OCI-LY7 (cell line): Measurements from ENCODE around the gene PTH1R. TPM values are rescaled to one million over a fixed set of nuclear protein-coding genes. Genes with fewer than 3 reads are reported as not detected.

Source experiments
- BruUV-seq: library from RNA; stranded (reverse); fragments of 400-500 nt; replicated peaks from 2 replicates; lab custom pipeline; 2021; lab: Mats Ljungman, UMichigan
- CTCF ChIA-PET: fragments of 300-600 bp; sonication (Branson Sonifier 250); formaldehyde crosslinking; loops from one replicate; lab custom pipeline; 2022; ENCODE audit warnings: antibody characterized with exemption; ENCODE audit not compliant: unreplicated experiment; lab: Charles Lee
- POLR2A ChIA-PET: fragments of 300-600 bp; sonication (Branson Sonifier 250); formaldehyde crosslinking; loops from one replicate; lab custom pipeline; 2022; ENCODE audit warnings: antibody characterized with exemption; lab: Charles Lee
- DNase-seq: peaks from one replicate; pipeline ENCODE4 v3.0.0-alpha.2; 2015; ENCODE audit warnings: low spot score
- H2AFZ ChIP-seq: fragments of 200-600 bp; sonication (generic), shearing (Covaris generic); 2 replicates; pipeline ENCODE4 v1.6.1; 2014; ENCODE audit warnings: mild to moderate bottlenecking, antibody characterized with exemption, low read length, moderate library complexity
- H3K27ac ChIP-seq: fragments of 200-600 bp; sonication (generic); 2 replicates; pipeline ENCODE4 v1.5.1; 2014; ENCODE audit warnings: mixed run types, low read depth, mild to moderate bottlenecking, moderate library complexity, low read length, inconsistent platforms; ENCODE audit not compliant: poor library complexity, severe bottlenecking
- H3K36me3 ChIP-seq: fragments of 200-600 bp; sonication (generic); 2 replicates; pipeline ENCODE4 v1.6.1; 2014; ENCODE audit warnings: mild to moderate bottlenecking, antibody characterized with exemption, low read length, moderate library complexity, mixed read lengths; ENCODE audit not compliant: insufficient read depth
- H3K4me1 ChIP-seq: fragments of 200-600 bp; sonication (generic); 2 replicates; pipeline ENCODE4 v1.5.1; 2014; ENCODE audit warnings: mild to moderate bottlenecking, low read length; ENCODE audit not compliant: insufficient read depth, poor library complexity, severe bottlenecking
- H3K4me2 ChIP-seq: fragments of 200-600 bp; sonication (generic); 2 replicates; pipeline ENCODE4 v1.6.1; 2014; ENCODE audit warnings: mild to moderate bottlenecking, low read length
- H3K4me3 ChIP-seq: fragments of 200-600 bp; sonication (generic); 2 replicates; pipeline ENCODE4 v1.5.1; 2014; ENCODE audit warnings: mild to moderate bottlenecking, low read depth, low read length; ENCODE audit not compliant: poor library complexity, severe bottlenecking
- H3K79me2 ChIP-seq: fragments of 200-600 bp; sonication (generic); 2 replicates; pipeline ENCODE4 v1.6.1; 2016; ENCODE audit warnings: low read depth, mild to moderate bottlenecking, low read length, moderate library complexity, mixed read lengths; ENCODE audit not compliant: insufficient read depth
- H3K9me2 ChIP-seq: fragments of 200-600 bp; sonication (generic); 2 replicates; pipeline ENCODE4 v1.6.1; 2016; ENCODE audit warnings: mild to moderate bottlenecking, low read length, mixed read lengths; ENCODE audit not compliant: insufficient read depth
- H3K9me3 ChIP-seq: fragments of 200-600 bp; sonication (generic); 2 replicates; pipeline ENCODE4 v1.6.1; 2014; ENCODE audit warnings: mild to moderate bottlenecking, mixed run types, low read length, mixed read lengths
- H4K20me1 ChIP-seq: fragments of 200-600 bp; sonication (generic); 2 replicates; pipeline ENCODE4 v1.6.1; 2014; ENCODE audit warnings: mild to moderate bottlenecking, antibody characterized with exemption, low read length, moderate library complexity, mixed read lengths; ENCODE audit not compliant: insufficient read depth
- CTCF ChIP-seq: fragments of 200-600 bp; sonication (generic); conservative IDR thresholded peaks from 2 replicates; pipeline ENCODE4 v1.5.1; 2014; ENCODE audit warnings: mild to moderate bottlenecking, antibody characterized with exemption, low read length, moderate library complexity, mixed read lengths
- EZH2phosphoT487 ChIP-seq: fragments of 200-600 bp; sonication (generic); IDR thresholded peaks from 2 replicates; pipeline ENCODE4 v1.6.1; 2018; ENCODE audit warnings: low read depth, borderline replicate concordance, mild to moderate bottlenecking, mixed run types, antibody characterized with exemption, low read length, moderate library complexity, mixed read lengths
- intact Hi-C: fragments of 100-400 bp; cut with micrococcal nuclease; formaldehyde crosslinking; loops from one replicate; pipeline ENCODE4 v1.10.0; 2022; ENCODE audit not compliant: unreplicated experiment
- total RNA-seq, 2 experiments: library from RNA; depleted of rRNA in 1 of 2; stranded (reverse); fragments of >200 nt in 1 of 2; shearing (Covaris generic) in 1 of 2; gene quantifications; 2 replicates each; pipeline ENCODE4 v1.2.3, GENCODE V29; 2014 to 2022

PTH1R gene
- total RNA-seq, 2 experiments from 2014 or later: not detected

- DNase-seq: no peak
- H3K9me3 ChIP-seq: no peaks in the 10 kb centered on the region
- intact Hi-C loops: no loop called here
- ChIA-PET POLR2A (no interaction called here), CTCF (no interaction called here)
- H3K4me1 ChIP-seq: no peaks in the 10 kb centered on the region
- no peaks in the 10 kb centered on the region for H3K79me2 ChIP-seq
- no peak overlapping the region for H3K27ac ChIP-seq
- no peaks in the 10 kb centered on the region for H4K20me1 ChIP-seq
- H3K9me2 ChIP-seq: no peaks in the 10 kb centered on the region
- no peak for TF ChIP-seq CTCF
- no peak for TF ChIP-seq EZH2phosphoT487
- no peak overlapping the region for H3K4me3 ChIP-seq
- no peaks in the 10 kb centered on the region for H3K36me3 ChIP-seq
- H2AFZ ChIP-seq: no peak overlapping the region
- BruUV-seq: no TSS peak
- no peak overlapping the region for H3K4me2 ChIP-seq
Observed at GRCh38 chr3:46862369-46863025, 15.0 kb upstream of the PTH1R start.

- Histone ChIP-seq H3K4me3 (no peak within 1 kb of the TSS), H3K79me2 (no peaks in the 10 kb centered on the region), H3K27ac (no peak within 1 kb of the TSS), H2AFZ (no peak within 1 kb of the TSS), H4K20me1 (no peaks in the 10 kb centered on the region), H3K4me2 (no peak within 1 kb of the TSS), H3K4me1 (no peaks in the 10 kb centered on the region), H3K36me3 (no peaks in the 10 kb centered on the region), H3K9me3 (no peaks in the 10 kb centered on the region), H3K9me2 (no peaks in the 10 kb centered on the region)
- BruUV-seq: no TSS peak
- intact Hi-C loops: no loop called here
- TF ChIP-seq CTCF: no peak
- no peak for TF ChIP-seq EZH2phosphoT487
- ChIA-PET CTCF (no interaction called here), POLR2A (no interaction called here)
- no peak for DNase-seq
Observed at GRCh38 chr3:46863261-46863782, 14.2 kb upstream of the PTH1R start, which contains the start of gene MYL3. TSS of gene MYL3 (minus strand) at chr3:46863444. CDS start at chr3:46863390, 54 bp downstream.
